GM21390 (cell line): ENCODE measurements around the gene PITRM1.
"Not testable (repeated sequence)": the region's sequence is repeated elsewhere in the genome, so short reads cannot be mapped to it uniquely, and the experiment has no call there.

Experiments used
- ATAC-seq: cut with Tn5 transposase; IDR thresholded peaks from one replicate; pipeline ENCODE4 v1.9.1; 2021; ENCODE audit not compliant: unreplicated experiment

PITRM1 gene

DNA sequence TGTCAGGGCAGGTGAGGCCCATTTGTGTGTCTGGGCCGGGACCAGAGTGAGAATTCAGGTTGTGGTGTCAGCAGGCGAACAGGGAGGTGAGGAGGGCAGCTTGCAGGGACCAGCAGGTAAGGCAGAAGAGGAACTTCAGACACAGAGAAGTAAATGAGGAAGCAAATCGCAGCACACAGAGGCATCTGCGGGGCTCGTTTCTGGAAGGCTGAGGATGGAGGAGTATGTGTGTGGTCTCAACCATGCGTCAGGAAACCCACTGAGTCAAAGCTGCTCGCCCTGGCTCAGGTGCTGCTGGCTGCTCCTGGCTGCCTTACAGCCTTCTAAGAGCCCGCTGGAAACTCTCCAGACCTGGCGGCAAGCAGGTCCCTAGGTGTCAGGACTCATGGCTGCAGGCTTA, 26.9 kb upstream of the PITRM1 start:
- no peak for ATAC-seq

DNA sequence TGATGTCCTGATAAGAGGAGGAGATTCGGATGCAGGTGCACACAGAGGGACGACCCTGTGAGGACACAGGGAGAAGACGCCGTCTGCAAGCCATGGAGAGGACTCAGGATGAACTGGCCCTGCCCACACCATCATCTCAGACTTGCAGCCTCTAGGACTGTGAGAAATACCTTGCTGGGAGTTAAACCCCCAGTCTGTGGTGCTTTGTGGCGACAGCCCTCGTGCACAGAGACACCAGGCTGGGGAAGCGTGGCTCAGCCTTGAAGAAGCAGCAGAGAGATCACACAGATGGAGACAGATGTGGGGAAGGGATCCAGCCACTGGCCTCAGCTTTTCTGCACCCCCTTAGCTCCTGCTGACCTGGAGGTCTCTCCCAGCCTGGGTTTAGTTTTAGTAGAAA, 26.3 kb upstream of the PITRM1 start:
- ATAC-seq: no peak

DNA sequence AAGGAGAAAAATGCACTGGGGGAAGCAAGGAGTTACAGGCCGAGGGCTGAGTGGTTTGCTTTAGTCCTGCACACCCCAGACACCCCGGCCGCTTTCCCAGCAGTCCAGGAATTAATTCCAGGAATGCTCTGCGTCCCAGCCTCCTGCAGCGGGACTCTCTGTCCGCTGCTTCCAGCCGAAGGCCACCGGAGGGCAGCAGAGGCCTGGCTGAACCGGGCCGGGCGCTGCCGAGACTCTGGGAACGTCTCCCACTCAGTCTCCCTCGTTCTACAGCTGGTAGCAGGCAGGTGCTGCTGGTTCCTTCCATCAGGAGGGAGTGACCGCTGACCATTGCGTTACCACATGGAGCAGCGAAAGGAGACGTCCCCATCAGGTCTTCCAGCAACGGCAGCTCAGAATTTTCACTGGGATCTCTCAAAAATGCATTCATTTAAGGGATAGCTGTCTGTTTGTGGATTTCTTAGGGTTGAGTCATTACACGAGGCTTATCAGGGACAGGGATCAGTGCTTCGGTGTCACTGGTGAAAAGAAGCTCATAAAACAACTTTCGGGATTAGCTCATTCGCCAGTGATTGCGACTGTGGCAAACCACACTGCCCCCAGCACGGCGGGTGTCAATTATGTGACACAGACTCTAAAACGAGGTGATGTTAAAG, 24.9 kb upstream of the PITRM1 start:
- peak; percentile 75 for ATAC-seq

- ATAC-seq: no peak
These were observed 24.4 kb upstream of the PITRM1 start for GRCh38 chr10:3196958-3197347.

DNA sequence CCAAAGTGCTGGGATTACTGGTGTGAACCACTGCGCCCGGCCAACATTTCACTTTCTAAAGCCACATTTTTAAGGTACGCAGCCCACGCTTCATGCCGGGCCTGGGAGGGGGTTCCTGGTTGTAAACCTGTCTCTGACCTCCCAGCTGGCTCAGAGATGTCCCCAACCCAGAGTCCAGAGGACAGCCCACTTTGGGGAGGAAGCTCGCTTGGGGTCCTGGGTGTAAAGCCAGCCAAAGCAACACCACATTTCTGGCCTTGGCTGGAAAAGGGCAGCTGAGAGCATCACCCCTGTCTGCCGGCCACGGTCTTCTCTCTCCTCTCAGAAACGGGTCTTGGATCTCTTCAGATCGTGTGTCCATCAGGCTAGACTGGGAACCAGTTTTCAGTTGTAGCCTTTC, 23.9 kb upstream of the PITRM1 start:
- no peak for ATAC-seq

GRCh38 chr10:3195726-3196125, 23.1 kb upstream of the PITRM1 start:
- ATAC-seq: no peak

- ATAC-seq: no peak
These were observed 22.7 kb upstream of the PITRM1 start for GRCh38 chr10:3195286-3195685.

DNA sequence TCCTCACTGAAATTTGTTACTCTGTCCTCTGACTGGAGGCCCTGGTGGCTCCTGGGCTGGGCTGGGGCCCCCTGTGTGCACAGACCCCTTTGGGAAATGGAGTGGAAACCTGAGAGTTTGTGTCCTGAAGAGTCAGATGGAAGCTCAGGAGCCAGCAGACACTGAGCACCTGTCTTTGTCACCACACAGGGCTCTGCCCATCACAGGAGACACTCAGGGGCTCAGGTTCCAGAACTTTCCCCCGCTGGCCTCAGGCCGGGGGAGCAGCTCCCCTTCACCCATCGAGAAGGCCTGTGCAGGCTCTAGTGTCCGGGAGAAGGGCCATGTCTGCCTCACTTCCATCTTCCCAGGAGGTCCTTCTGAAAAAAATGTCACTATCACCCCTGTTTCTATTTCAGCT, 22.3 kb upstream of the PITRM1 start:
- no peak for ATAC-seq

- ATAC-seq: no peak
These were observed 21.2 kb upstream of the PITRM1 start for GRCh38 chr10:3193751-3194150.

GRCh38 chr10:3192856-3193635, 20.5 kb upstream of the PITRM1 start:
- no peak for ATAC-seq

- no peak for ATAC-seq
These were observed 18.2 kb upstream of the PITRM1 start for GRCh38 chr10:3190817-3191216.

DNA sequence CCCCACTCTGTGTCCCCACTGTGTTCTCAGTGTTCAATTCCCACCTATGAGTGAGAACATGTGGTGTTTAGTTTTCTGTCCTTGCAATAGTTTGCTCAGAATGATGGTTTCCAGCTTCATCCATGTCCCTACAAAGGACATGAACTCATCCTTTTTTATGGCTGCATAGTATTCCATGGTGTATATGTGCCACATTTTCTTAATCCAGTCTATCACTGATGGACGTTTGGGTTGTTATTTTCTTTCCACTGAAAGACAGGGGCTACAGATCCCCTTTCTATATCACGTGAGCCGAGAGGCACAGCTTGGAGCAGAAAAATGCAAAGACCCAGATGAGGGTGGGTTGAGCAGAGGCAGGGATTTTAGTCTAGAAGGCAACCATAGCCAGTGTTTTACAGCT, 14.6 kb upstream of the PITRM1 start:
- ATAC-seq: not testable (repeated sequence)

GRCh38 chr10:3186368-3186767, 13.8 kb upstream of the PITRM1 start:
- ATAC-seq: no peak

DNA sequence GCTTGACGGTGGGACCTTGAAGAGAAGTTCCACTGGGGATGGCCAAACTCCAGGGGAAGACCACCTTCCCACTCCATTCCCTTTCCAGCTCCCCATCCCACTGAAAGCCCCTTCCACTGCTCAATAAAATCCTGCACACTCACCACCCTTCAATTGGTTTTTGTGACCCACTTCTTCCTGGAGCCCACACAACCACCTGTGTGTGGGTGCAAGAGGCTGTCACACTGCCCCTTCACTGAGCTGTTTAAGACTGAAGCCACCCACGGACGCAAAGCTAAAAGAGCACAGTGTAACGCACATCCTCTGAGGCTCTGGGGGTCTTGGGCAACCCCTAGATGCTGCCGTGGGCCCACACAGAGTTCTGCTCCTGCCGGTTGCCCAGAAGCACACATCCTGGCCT, 12.8 kb upstream of the PITRM1 start:
- ATAC-seq: no peak

DNA sequence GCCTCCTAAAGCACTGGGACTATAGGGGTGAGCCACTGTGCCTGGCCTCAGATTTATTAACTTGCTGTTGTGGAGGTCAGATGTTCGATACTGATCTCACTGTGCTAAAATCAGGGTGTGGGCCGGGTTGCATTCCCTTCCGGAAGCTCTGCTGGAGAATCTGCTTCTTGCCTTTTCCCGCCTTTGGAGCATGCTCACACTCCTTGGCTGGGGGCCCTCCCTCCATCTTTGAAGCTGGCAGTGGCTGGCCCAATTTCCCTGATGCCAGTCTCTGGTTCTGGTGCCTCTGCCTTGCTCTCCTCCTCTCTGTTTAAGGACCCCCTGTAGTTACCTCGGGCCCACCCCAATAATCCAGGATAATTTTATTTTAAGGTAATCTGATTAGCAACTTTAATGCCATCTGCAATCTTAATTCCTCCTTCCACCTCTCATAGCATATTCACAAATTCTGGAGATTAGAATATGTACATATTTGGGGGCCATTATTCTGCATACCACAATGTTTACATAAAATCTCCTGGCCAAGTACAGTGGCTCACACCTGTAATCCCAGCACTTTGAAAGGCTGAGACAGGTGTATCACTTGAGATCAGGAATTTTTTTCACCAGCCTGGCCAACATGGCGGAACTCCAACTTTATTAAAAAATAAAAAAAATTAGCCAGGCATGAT, 7.9 kb upstream of the PITRM1 start:
- ATAC-seq: no peak

- ATAC-seq: no peak
These were observed 6.6 kb upstream of the PITRM1 start for GRCh38 chr10:3179174-3179573.

DNA sequence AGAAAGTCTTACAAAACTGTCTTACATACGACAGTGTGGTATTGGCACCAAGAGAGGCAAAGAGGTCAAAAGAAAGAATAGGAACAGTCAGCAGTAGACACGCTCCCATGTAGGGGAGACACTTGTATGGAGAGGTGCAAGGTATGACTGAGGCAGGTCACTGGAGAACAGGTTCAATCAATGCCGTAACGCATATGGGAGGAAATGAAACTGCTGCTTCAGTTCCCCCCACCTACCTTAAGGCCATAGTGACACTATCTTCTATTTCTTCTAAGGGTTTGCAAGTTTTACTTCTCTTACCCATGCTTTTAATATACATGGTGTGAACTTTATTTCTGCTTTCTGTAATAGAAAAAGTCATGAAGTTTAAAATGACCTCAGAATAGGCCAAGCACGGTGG, 5.5 kb upstream of the PITRM1 start:
- no peak for ATAC-seq

DNA sequence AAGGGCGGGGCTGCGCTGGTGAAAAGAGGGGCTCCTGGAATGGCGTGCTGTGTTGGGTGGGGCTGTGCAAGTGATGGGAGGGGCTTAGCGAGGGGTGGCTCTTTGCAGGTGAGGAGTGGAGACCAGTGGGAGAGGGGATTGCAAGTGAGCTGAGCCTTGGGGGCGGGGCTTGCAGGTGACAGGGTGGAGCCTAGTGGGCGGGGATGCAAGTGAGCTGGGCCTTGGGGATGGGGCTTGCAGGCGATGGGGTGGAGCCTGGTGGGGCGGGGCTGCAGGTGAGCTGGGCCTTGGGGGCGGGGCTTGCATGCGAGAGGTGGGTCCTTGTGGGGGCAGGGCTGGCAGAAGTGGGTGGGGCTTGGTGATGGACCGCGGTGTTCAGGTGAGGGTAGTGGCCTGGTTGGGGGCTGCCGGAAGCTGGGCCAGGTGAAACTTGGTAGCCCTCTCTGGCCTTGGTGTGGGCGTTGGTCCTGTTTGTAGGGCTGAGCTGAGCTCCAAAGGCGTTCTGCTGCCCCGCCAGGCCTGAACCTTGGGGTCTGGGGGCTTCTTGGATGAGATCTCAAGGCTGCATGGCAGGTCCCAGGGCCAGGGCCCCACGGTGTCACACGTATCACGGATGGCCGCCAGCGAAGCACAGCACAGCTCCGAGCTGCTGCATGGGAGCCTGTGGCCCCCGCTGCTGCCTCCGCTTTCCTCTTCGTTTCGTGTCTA, 743 bp upstream of the PITRM1 start:
- ATAC-seq: peak; percentile 20

DNA sequence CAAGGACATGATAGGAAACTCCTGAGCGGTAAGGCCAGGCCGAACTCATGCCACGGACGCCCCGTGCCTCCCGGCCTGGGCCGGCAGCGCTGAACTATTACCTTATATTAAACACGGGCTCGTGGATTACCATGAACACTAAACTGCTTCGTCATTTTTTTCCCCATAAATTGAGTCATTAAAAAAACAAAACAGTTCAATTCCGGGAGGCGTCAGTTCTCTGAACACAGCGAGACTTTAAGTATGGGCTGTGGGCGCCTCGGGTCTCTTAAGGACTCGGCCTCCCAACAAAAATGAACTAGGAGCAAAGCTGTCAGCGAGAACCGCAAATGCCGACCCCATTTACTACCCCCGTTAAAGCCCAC, 519 bp downstream of the PITRM1 start:
- peak; percentile 2 for ATAC-seq

DNA sequence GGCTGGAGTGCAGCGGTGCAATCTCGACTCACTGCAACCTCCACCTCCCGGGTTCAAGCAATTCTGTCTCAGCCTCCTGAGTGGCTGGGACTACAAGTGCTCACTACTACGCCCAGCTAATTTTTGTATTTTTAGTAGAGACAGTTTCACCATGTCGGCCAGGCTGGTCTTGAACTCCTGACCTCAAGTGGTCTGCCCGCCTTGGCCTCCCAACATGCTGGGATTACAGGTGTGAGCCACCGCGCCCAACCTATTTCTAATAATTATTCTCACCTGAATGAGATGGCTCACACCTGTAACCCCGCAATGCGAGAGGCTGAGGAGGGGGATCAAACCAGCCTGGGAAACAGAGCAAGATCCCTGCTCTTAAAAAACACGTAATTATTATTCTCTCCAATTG, 1.1 kb downstream of the PITRM1 start:
- ATAC-seq: not testable (repeated sequence)

DNA sequence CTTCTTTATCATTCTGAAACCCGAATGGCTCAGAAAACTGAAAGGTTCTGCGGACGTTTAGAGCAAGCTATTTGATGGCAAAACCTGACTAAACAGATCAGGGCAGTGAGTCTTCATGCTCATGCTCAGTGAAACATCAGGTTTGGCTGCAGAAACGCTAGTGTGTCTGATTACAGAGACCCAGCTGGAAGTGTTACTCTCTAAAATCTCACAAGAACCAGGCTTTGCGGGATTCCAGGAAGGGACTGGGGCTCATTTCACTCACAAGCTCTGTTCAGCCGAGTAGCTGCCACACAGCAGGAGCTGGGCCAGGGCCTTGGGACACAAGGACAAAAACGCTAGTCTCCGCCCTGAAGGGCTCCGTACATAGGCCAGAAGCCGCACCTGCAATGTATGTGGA, 2.9 kb downstream of the PITRM1 start:
- ATAC-seq: no peak

DNA sequence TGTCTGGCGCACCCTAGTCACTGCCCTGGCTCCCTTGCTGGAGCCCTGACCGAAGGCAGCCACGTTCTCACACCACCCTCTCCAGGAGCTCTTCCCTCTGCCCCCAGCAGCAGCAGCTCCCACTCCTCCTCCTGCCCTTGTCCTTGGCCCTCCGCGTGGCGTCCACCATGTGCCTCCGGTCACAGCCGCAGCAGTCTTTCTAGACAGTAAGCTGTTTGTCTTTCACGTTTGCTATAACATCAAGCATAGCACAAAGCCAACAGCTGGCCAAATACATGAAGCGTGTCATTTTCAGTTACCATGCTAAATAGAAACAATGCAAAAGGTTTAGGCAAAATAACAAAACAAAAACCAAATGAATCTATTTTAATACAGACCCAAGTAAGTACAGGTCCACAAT, 3.3 kb downstream of the PITRM1 start:
- ATAC-seq: no peak
